Measurements from ENCODE around the gene IL11.

Gene IL11

GRCh38 chr19:55369653-55370304 lies 484 bp downstream of the IL11 start:
- DNase-seq: peak; percentile 76

GRCh38 chr19:55368701-55369563 lies 1.3 kb downstream of the IL11 start:
- peak; percentile 63 for DNase-seq

GRCh38 chr19:55368106-55368505 lies 2.2 kb downstream of the IL11 start:
- DNase-seq: no peak

- no peak for DNase-seq
These were observed 3.5 kb downstream of the IL11 start for GRCh38 chr19:55366790-55367189.

- DNase-seq: no peak
These were observed 4.3 kb downstream of the IL11 start for GRCh38 chr19:55365964-55366363.

GRCh38 chr19:55365245-55365644 lies 5.0 kb downstream of the IL11 start:
- DNase-seq: no peak

- no peak for DNase-seq
These were observed 7.1 kb downstream of the IL11 start, which contains the start of gene GARIN5B for GRCh38 chr19:55362990-55363716. TSS of gene GARIN5B (minus strand) at chr19:55363260. CDS start at chr19:55363066, 194 bp downstream.

GRCh38 chr19:55362174-55362989 lies 7.9 kb downstream of the IL11 start:
- no peak for DNase-seq

- DNase-seq: no peak
These were observed 9.4 kb downstream of the IL11 start for GRCh38 chr19:55360902-55361301.

- no peak for DNase-seq
These were observed 11.0 kb downstream of the IL11 start for GRCh38 chr19:55358943-55359908.

- DNase-seq: no peak
These were observed 11.8 kb downstream of the IL11 start for GRCh38 chr19:55358493-55358892.

GRCh38 chr19:55355213-55355821 lies 14.9 kb downstream of the IL11 start:
- no peak for DNase-seq

GRCh38 chr19:55354698-55355212 lies 15.5 kb downstream of the IL11 start, which contains the start of gene COX6B2:
TSS of gene COX6B2 (minus strand) at chr19:55354719. CDS start at chr19:55354521, 198 bp downstream.
- no peak for DNase-seq

GRCh38 chr19:55353803-55354697 lies 16.2 kb downstream of the IL11 start:
- peak; percentile 45 for DNase-seq

- DNase-seq: no peak
These were observed 16.9 kb downstream of the IL11 start for GRCh38 chr19:55353356-55353802.

- no peak for DNase-seq
These were observed 17.6 kb downstream of the IL11 start for GRCh38 chr19:55352549-55353145.

- no peak for DNase-seq
These were observed 18.2 kb downstream of the IL11 start for GRCh38 chr19:55352040-55352439.

GRCh38 chr19:55350620-55351315 lies 19.5 kb downstream of the IL11 start:
- DNase-seq: no peak
